Bone marrow (tissue), 2 donors: ENCODE results near the gene SNAP47.

ENCODE experiments used
- DNase-seq, 2 donors: peaks; one replicate each; lab custom pipeline; 2025; lab: John Stamatoyannopoulos, UW

SNAP47 gene

DNA sequence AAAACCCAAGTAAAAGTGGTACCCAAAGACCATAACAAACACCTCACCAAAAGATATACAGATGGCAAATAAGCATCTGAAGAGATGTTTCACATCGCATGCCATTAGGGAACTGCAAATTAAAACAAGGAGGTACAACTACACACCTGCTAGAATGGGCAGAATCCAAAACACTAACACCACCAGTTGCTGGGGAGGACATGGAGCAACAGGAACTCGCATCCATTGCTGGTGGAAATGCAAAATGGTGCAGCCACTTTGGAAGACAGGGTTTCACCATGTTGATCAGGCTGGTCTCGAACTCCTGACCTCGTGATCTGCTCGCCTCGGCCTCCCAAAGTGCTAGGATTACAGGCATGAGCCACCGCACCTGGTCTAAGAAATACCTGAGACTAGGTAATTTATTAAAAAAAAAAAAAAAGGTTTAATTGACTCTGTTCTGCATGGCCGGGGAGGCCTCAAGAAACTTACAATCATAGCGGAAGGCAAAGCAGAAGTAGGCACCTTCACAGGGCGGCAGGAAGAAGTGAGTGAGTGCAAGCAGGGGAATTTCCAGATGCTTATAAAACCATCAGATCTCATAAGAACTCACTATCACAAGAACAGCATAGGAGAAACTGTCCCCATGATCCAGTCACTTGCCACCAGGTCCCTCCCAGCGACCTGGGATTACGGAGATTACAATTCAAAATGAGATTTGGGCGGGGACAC is 50.0 kb downstream of the SNAP47 start:
- DNase-seq, result no peak

DNA sequence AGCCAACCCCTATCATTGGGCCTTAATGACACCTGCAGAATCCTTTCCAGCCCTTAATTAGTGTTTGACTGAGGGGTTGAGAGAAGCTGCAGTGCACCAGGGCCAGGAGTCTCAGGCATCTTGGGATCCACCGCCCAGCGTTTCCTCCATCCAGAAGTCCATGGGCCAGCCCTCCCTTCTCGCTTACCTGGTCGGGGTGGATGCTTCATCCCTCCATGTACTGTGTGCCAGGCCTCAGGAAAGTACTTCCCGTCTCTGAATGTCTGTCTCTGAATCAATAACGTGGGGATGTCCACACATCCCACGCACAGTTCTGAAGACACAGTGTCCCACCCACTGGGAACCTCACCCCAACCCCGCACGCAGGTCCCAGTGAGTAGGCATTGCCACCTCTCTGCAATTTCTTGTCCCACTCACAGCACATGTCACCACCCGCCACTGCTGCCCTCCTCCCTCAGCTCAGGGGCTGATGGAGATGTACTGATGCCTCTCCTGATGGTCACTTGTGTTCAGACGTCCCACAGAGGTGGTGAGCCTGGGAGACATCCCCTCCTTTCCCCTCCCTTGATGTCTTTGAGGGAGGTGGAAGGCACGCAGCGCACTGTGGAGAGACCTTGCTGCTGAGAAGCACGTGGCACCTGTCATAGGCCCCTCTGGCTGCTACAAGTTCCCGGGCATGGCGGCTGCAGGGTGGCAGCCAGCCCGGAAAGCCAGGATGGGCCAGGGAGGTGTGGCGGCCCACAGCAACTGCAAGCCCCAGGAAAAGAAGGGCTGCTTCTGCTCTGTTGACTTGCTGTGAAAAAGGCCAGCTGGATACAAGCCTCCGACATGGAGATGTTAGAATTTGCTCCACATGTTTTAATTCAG is 50.8 kb downstream of the SNAP47 start:
- no peak for DNase-seq

DNA sequence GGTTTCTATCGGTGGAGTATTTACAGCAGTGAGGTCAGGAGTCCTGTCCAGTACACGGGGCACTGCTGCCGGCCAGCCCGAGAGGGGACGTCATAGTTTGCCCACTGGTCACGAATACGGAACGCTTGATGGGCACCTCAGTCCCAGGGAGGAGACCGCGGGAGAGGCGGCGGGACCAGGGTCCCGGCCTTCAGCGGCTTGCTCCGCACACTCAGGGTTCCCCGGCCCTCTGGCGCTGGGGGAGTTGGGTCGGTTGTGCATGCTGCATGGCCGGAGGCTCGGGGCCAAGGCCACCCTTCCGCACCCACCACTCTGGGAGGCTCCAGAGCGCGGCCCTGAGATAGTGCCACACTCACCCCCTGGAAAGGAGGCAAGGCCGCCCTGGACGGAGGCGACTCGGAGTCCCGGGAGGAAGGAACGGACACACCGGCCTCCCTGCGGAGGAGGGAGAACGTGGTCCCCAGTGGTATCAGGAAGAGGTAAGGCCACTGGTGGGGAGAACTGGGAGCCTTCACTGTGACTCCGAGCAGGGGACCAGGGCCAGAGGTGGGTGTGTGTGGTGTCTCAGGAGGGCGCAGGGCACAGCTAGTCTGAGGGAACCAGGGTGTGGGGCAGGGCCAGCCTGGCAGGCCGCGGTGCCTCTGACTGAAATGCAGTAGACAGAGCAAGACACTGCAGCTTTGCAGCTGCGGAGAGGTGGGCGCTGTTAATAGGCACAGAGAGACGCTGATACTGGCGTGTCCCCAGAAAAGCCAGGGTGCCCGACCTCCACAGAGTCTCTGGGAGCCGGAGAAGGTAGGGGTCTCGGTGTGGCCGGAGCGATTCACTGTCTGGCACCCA is 51.7 kb downstream of the SNAP47 start:
- DNase-seq, result no peak

DNA sequence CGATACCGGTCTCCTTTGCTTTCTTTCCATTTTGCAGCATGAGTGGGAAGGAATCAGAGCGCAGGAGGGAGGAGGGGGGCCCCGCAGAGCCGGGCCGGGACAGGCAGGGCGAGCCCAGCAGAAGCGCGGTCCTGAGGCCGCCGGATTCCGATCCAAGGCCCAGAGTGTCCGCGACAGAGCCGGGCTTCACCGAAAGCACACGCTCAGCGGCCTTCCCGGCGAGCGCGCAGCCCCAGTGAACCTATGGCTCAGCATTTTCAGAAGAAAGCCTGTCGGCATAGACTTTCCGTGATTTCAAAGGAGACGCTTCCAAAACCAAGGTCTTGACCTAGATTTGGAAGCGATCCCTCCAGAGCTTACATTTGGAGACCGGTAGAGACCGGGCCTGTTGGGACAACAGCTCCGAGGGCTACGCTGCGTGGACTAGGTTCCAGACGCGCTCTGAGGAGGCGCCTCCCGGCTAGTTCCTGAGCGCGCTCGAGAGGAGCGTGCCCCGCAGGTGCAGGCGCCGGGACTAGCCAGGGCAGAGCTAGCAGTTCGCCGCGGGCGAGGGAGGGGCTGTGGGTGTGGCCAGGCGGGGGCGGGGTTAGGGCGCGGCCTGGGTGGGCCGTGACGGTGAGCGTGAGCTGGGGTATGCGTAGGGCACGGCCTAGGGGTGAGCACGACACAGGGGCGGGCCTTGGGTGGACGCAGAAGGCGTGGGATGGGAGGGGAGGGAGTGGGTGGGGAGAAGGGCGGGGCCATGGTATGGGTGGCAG is 52.5 kb downstream of the SNAP47 start:
- DNase-seq, result peak; percentile 77 to 87

DNA sequence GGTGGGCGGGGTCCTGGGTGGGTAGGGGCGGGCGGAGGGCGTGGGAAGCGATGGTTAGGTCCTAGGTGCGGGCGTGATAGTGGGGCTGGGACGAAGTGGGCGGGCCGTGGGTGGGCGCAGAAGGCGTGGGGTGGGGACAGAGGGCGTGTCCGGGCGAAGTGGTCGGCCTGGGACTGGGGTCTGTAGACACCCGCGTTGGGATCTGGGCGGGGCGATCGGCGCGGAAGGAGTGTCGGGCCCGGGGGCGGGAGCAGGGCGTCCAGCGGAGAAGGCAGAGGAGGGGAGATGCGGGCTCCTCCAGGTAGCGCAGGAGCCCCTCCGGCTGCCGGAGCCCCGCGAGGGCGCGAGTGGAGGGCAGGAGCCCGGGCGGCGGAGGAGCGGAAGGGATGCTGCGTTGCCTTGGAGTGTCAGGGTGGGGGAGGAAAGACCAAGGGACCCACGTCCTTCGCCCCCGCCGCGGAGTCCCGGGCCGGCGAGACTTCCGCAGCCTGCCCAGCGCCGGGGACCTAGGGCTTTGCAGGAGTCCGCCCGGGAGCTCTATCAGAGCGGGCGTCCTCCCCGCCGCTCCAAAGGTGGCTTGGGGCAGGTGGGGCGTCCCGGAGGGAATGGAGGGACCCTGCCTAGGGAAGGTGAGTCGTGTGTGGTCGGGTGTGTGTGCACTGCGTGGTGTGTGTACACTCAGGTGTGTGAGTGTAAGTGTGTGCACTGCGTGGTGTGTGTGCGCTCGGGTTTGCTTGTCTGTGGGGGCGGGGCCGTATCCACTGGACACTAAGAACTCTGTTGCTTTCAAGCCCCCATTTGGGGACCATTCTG is 53.2 kb downstream of the SNAP47 start:
- peak in 1 of 2 donors; percentile 87 for DNase-seq

DNA sequence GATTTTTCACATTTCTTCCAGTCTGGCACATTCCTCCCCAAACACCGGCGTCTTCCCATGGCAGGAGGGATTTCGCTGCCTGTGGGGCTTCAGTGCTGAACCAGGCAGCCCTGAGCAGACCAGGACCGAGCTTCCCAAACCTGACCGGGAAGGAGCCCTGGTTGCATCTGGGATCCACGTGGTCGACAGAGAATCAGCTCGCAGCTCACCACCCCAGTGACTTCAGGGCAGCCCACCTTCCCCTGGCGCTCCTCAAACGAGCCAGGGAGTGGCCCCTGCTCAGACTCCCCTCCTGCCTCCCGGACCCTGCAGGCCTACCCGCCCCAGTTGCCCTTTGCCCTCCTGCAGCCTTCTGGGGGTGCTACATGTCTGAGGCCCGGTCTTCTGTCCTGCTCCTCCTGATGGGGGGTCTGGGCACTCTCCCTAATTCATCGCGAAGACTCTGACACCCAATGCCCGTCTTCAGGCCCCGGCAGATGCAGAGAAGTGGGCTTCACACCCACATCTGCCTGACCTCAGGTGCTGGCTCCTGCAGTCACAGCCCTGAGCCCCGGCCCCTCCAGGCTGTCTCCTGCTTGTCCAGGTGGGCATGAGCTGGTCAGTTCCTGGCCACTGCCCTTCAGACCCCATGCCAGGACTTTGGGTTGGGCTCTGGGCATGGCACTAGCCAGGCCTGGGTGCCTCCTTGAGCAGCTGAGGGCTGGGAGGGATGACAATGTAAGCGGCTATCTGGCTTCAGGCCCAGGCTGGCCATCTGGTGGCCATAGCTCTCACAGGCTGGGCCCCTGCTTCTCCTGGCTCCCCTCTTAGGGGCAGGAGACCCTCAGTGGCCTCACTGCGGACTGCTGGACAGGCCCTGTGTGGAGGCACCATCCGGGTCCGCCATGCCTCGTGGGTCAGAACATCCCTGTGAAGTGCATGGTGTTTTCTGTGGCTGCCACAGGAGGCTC is 54.1 kb downstream of the SNAP47 start:
- DNase-seq, result no peak

DNA sequence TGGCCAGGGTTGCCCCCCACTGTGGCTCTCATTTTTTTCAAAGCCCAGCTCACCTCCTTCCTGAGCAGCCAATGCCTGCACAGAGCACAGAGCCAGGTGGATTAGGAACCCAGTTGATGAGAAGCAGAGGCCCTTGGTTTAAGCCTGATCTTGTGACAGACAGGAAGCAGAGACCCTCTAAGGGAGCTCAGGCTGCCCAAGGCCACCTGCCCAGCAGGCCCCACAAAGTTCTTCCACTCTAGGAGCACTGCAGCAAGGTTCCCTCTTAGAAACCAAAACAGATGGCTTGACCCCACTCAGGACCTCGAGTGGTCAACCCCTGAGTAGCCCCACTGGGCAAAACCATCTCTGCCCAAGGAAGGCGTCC is 54.8 kb downstream of the SNAP47 start:
- DNase-seq, result no peak

DNA sequence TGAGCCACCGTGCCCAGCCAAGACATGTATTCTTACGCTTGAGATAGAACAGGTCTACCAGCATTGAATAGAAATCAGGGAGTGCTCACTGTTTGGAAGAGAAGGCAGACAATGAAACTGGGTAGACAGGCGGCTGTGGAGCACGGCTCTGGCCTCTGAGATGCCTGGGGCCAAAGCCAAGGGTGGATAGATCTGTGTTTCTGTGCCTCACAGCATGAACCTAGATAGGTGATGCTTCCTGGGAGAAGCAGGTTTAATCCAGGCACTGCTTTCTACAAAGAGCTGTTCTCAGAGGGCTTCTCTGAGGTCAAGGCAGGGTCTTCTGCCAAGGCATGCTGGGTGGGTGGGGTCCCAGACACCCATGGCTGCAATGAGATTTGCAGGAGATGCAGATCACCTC is 55.6 kb downstream of the SNAP47 start:
- no peak for DNase-seq

DNA sequence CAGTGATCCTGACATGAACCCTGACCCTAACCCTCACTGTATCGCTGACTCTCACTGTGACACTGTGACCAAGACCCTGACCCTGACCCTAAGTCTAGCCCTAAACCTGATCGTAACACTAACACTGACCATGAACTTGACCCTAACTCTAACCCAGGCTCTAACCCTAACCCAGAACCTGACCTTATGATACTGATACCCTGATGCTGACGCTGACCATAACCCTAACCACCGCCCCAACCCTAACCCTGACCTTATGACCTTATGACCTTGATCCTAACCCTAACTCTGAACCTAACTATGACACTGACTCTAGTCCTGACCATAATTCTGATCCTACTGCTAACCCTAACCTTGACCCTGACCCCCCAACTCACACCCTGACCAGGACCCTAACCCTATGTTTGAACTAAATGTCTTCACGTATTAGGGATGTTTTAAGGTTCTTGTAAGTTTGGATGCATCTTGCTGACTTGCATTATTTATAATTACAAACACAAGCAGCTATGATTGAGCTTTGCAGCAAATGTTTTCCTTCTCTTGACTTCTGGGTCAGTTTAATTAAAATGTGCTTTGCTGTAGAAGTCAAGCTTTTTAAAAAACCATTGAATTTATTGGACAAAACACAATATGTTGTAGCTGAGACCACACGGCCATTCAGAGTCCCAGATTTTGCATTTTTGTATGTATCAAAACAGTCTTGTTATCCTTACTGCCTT is 56.3 kb downstream of the SNAP47 start:
- DNase-seq, result no peak

DNA sequence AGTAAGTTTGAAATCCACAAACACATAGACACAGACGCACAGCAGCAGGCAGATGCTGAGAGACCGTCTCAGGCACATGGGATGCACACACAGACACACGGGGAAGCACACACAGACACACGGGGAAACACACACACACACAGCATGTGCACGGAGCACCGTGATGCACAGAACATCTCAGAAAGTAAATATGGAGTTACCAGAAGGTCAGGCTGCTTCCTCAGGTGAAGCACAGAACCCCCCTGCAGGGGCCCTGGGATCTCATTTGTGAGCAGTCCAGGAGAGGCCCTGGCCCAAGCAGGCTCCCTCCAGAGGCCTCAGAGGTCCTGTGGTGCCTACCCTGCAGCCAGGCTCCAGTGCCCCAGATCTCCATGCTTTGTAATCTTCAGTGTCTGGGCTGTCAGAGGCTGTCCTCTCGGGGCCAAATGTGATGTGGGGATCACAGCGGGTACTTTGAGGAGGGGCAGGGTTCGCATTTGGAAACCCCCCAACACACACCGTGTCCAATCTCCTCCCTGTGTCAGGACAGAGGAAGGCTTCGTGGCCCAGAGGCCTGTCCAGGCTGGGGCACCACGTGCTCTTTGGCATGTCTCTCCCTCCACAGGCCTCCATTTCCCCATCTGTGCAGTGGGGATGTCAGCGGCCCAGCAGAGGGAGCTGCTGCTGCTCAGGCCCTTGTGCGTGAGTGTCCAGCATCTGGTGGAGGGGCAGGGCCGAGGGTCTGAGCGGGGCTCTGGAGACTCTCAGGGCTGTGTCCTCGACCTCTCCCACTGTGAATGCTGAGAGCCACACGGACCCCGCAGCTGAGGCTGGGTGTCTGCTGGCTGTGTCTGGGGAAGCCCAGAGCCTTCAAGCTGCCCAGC is 57.2 kb downstream of the SNAP47 start:
- no peak for DNase-seq

DNA sequence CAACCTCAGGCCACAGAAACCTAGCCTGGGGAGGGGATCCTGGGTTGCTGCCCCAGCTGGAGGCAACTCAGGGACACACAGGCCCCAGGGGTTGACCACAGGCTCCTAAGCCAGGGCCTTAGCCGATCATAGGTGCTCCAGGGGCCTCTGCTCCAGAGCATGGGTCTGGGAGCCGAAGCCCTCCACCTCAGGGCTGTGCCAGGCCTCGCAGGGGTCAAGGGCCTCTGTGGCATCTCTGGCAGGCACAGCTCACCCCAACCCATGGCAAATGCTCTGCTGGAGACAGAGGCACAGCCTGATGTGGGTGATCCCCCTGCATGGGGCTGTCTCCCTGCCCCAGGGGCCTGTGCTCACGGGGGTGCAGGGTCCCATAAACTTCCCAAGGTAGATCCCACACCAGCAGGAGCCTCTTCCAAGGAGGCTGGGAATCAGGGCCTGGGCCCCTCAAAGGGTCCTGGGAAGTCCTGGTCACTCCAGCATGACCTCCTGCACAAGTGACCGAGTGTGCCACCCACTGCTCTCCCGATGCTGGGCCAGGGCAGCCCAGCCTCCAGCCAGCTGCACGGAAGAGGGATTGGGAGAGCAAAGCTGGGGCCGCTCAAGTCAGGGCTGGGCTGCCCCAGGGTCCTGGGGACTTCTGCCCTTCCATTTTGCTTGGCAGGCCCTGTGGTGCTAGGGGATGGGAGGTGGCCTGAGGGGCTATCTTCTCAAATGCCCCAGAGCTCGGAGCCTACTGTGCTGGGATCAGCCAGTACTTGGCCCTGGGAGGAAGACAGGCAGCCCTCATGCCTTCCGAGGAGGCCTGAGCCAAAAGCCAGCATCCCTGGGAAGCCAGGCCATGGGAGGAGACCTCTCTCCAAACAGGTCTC is 58.1 kb downstream of the SNAP47 start:
- DNase-seq, result no peak

DNA sequence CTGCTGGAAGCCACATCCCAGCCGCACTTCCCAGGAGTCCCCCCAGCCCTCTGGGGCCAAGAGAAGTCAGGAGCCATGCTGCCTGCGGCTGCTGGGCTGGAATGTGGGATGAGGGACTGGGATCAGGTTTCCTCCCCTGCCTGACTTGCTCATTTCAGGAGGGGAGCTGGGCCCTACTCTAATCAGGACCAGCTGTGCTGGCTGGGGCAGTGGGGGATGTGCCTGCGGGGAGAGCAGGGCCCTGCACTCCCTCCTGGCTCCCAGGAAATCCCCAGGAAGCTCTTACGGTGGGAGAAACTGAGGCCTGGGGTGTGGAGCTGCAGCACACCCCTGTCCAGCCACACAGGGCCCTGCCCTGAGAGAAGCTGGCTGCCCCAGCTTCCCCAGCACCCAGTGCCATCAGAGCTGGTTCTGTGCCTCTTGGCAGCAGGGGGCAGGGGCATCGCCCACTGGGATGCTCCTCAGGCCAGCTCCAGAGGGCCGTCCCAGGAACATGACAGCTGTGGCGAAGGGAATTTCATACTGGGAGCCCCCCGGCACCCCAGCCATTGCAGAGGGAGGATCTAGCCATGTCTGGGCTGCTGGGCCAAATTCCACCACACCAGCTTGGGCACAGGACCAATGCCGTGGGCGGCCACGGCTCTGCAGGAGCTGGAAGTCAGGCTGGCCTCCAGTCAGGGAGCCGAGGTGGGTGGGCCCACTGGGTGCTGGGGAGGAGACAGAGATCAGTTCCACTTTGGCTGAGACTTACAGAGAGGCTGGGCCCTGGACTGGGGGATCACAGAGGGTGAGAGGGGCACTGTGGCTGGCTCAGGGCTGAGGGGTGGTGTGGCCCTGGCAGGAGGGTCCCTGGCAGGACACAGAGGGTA is 58.9 kb downstream of the SNAP47 start:
- no peak for DNase-seq

DNA sequence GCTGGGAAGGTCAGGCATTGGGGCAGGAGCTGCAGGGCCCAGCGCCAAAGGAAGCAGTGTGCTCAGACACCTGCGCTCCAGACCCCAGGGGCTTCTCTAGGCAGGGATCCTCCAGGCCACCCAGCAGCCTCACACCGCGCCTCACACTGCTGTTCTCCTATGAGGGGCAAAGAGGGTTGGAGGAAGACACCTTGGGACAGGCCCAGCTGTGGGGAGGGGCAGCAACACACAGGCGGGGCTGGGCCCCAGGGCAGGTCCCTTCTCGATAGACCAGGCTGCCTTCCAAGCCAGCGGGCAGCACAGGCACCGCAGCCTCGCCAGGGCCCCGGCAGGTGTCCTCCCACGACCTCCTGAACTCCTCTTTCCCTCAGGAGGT is 59.6 kb downstream of the SNAP47 start:
- DNase-seq, result no peak

DNA sequence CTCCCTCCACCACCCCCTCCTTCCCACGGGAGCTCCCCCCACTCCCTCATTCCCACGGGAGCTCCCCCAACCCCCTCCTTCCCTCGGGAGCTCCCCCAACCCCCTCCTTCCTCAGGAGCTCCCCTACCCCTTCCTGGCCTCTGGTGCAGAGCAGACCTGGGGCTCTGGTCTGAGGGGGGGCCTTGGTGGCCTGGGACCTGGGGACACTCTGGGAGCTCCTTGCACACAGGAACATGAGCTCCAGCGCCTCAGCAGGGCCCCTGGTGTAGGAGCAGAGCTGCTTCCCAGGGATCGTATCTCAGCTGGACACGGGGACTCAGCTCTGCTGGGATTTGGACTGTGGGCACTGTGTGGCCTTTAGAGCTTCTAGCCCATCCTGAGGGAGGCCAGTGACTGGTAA is 60.5 kb downstream of the SNAP47 start:
- DNase-seq, result no peak

DNA sequence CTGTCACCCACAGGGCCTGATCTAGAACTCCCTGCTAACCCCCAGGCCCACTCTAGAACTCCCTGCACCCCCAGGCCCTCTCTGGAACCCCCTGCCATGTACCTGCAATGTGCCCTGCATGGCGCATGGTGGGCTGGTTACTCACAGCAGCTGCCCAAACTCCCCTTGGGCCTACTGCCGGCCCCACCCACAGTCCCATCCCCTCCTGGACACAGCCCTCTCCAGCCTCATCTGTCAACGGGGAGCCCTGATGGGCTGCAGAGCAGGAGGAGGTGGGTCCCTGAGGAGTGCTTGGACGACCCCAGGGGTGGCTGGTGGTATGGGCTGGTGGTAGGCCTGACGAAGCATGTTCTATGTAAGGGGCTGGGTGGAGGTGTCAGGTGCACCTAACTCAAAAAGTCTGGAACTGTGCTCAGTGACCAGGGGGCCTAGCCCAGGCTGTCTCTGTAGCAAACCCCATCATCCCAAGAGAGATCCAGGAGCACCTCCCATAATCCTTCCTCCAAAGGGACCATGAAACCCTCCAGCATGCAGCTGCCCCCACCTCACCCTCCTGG is 61.2 kb downstream of the SNAP47 start:
- no peak for DNase-seq

DNA sequence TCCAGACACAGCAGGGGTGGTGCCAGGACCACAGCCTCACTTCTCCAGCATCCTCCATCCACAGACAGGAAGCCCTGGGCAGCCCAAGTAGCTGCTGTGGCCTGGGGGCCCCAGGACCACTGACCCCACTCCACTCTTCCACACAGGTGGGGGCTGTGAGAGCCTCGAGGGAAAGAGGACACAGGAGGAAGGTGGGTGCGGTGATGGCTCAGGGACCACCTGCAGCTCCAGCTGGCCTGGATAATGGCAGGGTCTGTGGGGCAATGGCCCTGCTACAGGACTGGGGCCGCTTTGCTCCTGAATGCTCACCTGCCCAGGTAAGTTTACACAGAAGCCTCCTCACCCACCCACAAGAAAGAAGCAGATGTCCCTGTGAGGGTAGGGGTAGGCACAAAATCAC is 61.9 kb downstream of the SNAP47 start:
- no peak for DNase-seq
